Umbilical cord (tissue), 2 donors: ENCODE results near the gene PLA1A. TPM values are rescaled to one million over a fixed set of nuclear protein-coding genes. Genes with fewer than 3 reads are reported as not detected.
"Not testable (repeated sequence)": the region's sequence is repeated elsewhere in the genome, so short reads cannot be mapped to it uniquely, and the experiment has no call there.

ENCODE experiments used
- DNase-seq: peaks from one replicate; pipeline ENCODE4 v3.0.0-alpha.2; 2015; ENCODE audit warnings: low spot score
- total RNA-seq: library from RNA; depleted of rRNA; stranded (reverse); fragments of >200 nt; gene quantifications from one replicate; pipeline ENCODE4 v1.2.3, GENCODE V29; 2014; ENCODE audit warnings: low replicate concordance; ENCODE audit not compliant: insufficient read depth

Gene PLA1A
- not detected for total RNA-seq

GRCh38 chr3:119597548-119598288 is at the start of gene PLA1A:
TSS of gene PLA1A (plus strand) at chr3:119597885. CDS start at chr3:119597914, 29 bp downstream.
- DNase-seq, result no peak

- no peak for DNase-seq
Observed at GRCh38 chr3:119548341-119548740, 49.3 kb upstream of the PLA1A start.

GRCh38 chr3:119550192-119550910 is 47.3 kb upstream of the PLA1A start:
- DNase-seq, result no peak

GRCh38 chr3:119551598-119551997 is 46.1 kb upstream of the PLA1A start:
- no peak for DNase-seq

- not testable (repeated sequence) for DNase-seq
Observed at GRCh38 chr3:119552928-119553327, 44.8 kb upstream of the PLA1A start.

- no peak for DNase-seq
Observed at GRCh38 chr3:119553823-119554415, 43.8 kb upstream of the PLA1A start.

- DNase-seq, result no peak
Observed at GRCh38 chr3:119555309-119555735, 42.4 kb upstream of the PLA1A start.

GRCh38 chr3:119555929-119556328 is 41.8 kb upstream of the PLA1A start:
- no peak for DNase-seq

- DNase-seq, result no peak
Observed at GRCh38 chr3:119557192-119557876, 40.4 kb upstream of the PLA1A start.

GRCh38 chr3:119557877-119558269 is 39.8 kb upstream of the PLA1A start:
- no peak for DNase-seq

GRCh38 chr3:119558626-119559317 is 38.9 kb upstream of the PLA1A start:
- DNase-seq, result no peak

GRCh38 chr3:119559441-119559963 is 38.2 kb upstream of the PLA1A start, which contains the start of gene CD80:
TSS of gene CD80 (minus strand) at chr3:119559614. CDS start at chr3:119557728, 1,886 bp downstream.
- no peak for DNase-seq

GRCh38 chr3:119560160-119560559 is 37.5 kb upstream of the PLA1A start:
- DNase-seq, result no peak

GRCh38 chr3:119562307-119562961 is 35.3 kb upstream of the PLA1A start:
- no peak for DNase-seq

GRCh38 chr3:119563334-119563733 is 34.4 kb upstream of the PLA1A start:
- not testable (repeated sequence) for DNase-seq

- DNase-seq, result no peak
Observed at GRCh38 chr3:119569156-119569555, 28.5 kb upstream of the PLA1A start.

GRCh38 chr3:119570229-119570628 is 27.5 kb upstream of the PLA1A start:
- DNase-seq, result peak; percentile 29

- no peak for DNase-seq
Observed at GRCh38 chr3:119571230-119571629, 26.5 kb upstream of the PLA1A start.

GRCh38 chr3:119571688-119572087 is 26.0 kb upstream of the PLA1A start:
- DNase-seq, result no peak

GRCh38 chr3:119575507-119575906 is 22.2 kb upstream of the PLA1A start:
- no peak for DNase-seq
